Glutamatergic neuron (in vitro differentiated cells): ENCODE data around the gene AVPI1. TPM values are rescaled to one million over a fixed set of nuclear protein-coding genes. Genes with fewer than 3 reads are reported as not detected.
A peak's percentile ranks its signal among the peaks of the same experiment; 100 is the strongest.

ENCODE experiments used
- DNase-seq: peaks from one replicate; pipeline ENCODE4 v3.0.0; 2022
- H3K27ac Mint-ChIP-seq: one replicate; pipeline ENCODE4 v1.8.0; 2020; ENCODE audit warnings: mild to moderate bottlenecking, mixed read lengths, inconsistent platforms; ENCODE audit not compliant: unreplicated experiment
- H3K27me3 Mint-ChIP-seq: one replicate; pipeline ENCODE4 v1.8.0; 2020; ENCODE audit warnings: mild to moderate bottlenecking, moderate library complexity, mixed read lengths, inconsistent platforms; ENCODE audit not compliant: unreplicated experiment
- H3K36me3 Mint-ChIP-seq: one replicate; pipeline ENCODE4 v1.8.0; 2020; ENCODE audit warnings: mild to moderate bottlenecking, mixed read lengths, inconsistent platforms; ENCODE audit not compliant: unreplicated experiment
- H3K4me1 Mint-ChIP-seq: one replicate; pipeline ENCODE4 v1.8.0; 2020; ENCODE audit warnings: mild to moderate bottlenecking, low read depth, mixed read lengths, inconsistent platforms; ENCODE audit not compliant: unreplicated experiment
- H3K4me3 Mint-ChIP-seq: one replicate; pipeline ENCODE4 v1.8.0; 2020; ENCODE audit warnings: mild to moderate bottlenecking, mixed read lengths, inconsistent platforms; ENCODE audit not compliant: unreplicated experiment
- H3K9me3 Mint-ChIP-seq: one replicate; pipeline ENCODE4 v1.8.0; 2020; ENCODE audit warnings: mild to moderate bottlenecking, moderate library complexity, mixed read lengths, inconsistent platforms; ENCODE audit not compliant: unreplicated experiment
- total RNA-seq: library from RNA; stranded (reverse); fragmentation: NEBNext Ultra II Directional; extraction: Animal tissue kit (Norgen Biotek cat#: 25700); gene quantifications from one replicate; pipeline ENCODE4 v1.2.1, GENCODE V29; 2021; ENCODE audit not compliant: unreplicated experiment
- TF ChIP-seq, protein P1 (sequence below): fragments of 200-600 bp; sonication (generic); IDR thresholded peaks from one replicate; pipeline ENCODE4 v1.5.0; 2021; ENCODE audit not compliant: partially characterized antibody, unreplicated experiment

Gene AVPI1
- total RNA-seq, 1 donor from 2014 or later, result 4.5 TPM

DNA sequence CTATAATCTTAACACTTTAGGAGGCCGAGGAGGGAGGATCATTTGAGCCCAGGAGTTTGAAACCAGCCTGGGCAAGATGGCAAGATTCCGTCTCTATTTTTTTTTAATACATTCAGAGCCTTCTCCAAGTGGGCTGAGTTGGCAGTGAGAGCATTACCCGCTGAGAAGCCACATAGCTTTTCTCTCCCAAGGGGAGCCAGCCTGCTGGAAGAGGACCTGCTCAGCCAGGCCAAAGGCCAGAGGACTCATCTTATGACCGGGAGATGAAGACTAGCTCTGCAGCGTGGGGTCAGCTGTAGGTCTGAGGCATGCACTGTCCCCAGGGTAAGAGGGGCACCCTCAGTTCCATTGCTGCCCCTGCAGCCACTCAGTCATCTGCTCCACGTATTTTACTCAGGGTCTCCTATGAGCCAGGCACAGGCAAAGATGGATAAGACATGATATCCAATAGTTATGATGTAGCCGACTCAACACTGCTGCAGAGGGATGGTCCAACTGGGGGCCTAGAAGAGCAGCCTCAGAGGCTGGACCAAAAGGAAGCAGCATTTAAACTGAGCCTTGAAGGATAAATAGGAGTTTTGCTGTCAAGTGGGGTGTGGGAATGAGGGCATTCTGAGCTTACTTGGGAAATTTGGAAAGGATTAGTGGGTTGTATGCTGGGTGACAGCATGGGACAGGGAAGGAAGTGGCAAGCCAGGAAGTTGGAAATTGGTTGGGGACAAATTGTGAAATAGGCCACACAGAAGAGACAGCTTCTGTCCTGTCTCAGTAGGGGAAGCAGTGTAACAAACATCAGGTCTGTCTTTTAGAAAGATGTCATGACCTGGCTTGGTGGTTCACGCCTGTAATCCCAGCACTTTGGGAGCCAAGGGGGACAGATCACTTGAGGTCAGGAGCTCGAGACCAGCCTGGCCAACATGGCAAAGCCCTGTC lies 24.9 kb upstream of the AVPI1 start:
- no peak overlapping the region for H3K27ac Mint-ChIP-seq
- peaks cover 16% of the 10 kb centered on the region for H3K27me3 Mint-ChIP-seq
- peaks cover 10% of the 10 kb centered on the region for H3K9me3 Mint-ChIP-seq
- H3K36me3 Mint-ChIP-seq, result no peaks in the 10 kb centered on the region
- DNase-seq, result no peak
- peak overlapping the region; percentile 44 for H3K4me3 Mint-ChIP-seq
- TF ChIP-seq, protein P1, sequence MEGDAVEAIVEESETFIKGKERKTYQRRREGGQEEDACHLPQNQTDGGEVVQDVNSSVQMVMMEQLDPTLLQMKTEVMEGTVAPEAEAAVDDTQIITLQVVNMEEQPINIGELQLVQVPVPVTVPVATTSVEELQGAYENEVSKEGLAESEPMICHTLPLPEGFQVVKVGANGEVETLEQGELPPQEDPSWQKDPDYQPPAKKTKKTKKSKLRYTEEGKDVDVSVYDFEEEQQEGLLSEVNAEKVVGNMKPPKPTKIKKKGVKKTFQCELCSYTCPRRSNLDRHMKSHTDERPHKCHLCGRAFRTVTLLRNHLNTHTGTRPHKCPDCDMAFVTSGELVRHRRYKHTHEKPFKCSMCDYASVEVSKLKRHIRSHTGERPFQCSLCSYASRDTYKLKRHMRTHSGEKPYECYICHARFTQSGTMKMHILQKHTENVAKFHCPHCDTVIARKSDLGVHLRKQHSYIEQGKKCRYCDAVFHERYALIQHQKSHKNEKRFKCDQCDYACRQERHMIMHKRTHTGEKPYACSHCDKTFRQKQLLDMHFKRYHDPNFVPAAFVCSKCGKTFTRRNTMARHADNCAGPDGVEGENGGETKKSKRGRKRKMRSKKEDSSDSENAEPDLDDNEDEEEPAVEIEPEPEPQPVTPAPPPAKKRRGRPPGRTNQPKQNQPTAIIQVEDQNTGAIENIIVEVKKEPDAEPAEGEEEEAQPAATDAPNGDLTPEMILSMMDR, result no peak
- peaks cover 4% of the 10 kb centered on the region for H3K4me1 Mint-ChIP-seq

DNA sequence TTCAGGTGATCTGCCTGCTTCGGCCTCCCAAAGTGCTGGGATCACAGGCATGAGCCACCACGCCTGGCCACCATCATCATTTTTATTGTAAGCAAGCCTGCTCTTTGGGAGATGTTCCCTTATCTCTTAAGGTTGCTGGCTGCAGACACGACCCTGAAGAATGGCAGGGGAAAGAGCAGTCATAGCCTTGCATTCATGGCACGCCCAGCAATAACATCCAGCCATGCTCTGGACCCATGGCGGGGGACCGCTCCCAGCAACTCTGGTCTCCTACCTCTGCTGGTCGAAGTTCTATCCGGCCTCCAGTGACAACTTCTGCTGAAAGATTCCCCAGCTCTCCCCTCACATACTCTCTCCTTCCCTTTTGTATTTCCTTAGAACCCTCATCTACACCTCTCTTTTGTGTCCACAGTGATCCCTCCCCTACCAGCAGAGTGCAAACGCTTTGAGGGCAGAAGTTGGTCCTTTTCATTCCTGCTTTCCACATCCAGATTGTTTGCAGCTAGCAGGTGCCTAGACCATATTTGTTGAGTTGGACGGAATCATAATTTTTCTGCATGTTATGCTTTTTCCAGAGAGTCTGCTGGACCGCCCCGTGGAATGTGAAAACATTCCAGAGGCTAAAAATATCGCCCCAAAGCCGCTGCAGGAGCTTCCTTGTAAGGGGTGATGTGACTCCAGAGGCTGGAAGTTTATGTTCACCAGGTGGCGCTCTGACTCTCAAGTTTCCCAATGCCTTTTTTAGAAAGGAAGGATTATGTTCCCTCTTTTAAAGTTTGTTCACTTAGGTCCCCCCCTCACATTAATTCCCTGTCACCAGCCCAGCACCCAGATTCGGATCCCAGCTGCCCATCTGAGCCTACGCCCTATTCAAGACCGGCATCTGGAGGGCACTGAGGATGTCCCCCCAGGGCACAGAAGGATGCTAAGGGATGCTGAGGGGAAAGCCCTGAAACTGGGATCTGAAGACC lies 22.2 kb upstream of the AVPI1 start:
- peak overlapping the region; percentile 56 for H3K27ac Mint-ChIP-seq
- peak; percentile 55 for DNase-seq
- no peak overlapping the region for H3K4me3 Mint-ChIP-seq
- no peaks in the 10 kb centered on the region for H3K36me3 Mint-ChIP-seq
- H3K27me3 Mint-ChIP-seq, result peaks cover 10% of the 10 kb centered on the region
- H3K4me1 Mint-ChIP-seq, result peaks cover 4% of the 10 kb centered on the region
- TF ChIP-seq, protein P1, result peak; percentile 50
- H3K9me3 Mint-ChIP-seq, result peaks cover 7% of the 10 kb centered on the region

DNA sequence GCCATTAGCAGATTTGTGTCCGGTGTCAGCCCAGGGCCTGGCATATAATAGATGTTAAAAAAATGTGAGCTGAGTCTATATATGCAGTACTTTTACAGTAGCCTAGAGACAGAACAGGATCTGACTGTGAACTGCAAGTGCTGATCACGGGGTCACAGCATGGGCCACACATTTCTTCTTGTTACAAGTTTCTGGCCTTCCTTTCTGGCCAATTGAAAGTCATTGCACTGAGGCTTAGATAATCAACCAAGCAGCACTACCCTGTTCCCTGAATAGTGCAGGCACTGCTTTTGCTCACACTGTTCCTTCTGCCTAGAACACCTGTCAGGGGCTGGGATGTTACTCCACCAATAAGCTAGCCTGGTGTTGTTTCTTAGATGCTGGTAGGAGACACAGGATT lies 21.1 kb upstream of the AVPI1 start:
- H3K9me3 Mint-ChIP-seq, result peaks cover 7% of the 10 kb centered on the region
- no peak overlapping the region for H3K27ac Mint-ChIP-seq

DNA sequence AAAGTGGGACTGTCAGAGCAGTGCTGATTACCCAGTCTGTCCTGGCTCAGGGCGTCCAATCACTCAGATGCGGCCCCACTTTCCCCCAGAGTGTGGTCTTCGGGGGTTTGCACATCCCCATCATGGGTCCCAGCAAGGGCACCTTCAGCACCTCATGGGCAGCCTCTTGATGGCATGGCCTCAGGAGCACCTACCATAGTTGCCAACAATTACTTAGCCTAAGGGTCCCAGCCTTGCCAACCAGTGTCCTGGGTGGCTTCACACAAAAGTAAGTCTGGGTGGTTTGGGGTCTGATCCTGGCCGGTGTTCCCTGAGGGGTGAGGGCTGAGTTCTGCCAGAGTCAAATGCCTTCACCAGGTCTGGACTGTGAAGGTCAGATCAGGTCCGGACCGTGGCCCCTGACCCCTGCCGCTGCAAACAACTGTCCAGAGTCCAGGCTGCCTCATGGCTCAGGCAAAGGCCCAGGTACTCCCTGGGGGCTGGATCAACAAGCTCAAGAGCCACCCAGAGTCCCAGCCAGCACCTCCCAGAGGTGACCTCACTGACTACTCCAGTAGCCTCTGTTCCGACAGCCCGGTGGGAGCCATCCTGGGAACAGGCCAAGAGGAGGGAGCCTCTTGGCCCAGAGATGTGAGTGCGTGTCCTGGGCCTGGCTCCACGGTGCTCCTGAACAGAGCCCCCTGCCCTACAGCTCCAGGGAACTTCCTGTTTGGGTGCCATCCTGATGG lies 20.3 kb upstream of the AVPI1 start:
- no peaks in the 10 kb centered on the region for H3K36me3 Mint-ChIP-seq
- TF ChIP-seq, protein P1, result no peak
- DNase-seq, result no peak
- H3K4me3 Mint-ChIP-seq, result no peak overlapping the region
- no peak overlapping the region for H3K27ac Mint-ChIP-seq
- H3K9me3 Mint-ChIP-seq, result peaks cover 3% of the 10 kb centered on the region
- peaks cover 4% of the 10 kb centered on the region for H3K27me3 Mint-ChIP-seq
- no peaks in the 10 kb centered on the region for H3K4me1 Mint-ChIP-seq

More for the DNA sequence above, 21.1 kb upstream of the AVPI1 start:
- H3K36me3 Mint-ChIP-seq, result no peaks in the 10 kb centered on the region
- peaks cover 4% of the 10 kb centered on the region for H3K4me1 Mint-ChIP-seq
- TF ChIP-seq, protein P1, result no peak
- H3K27me3 Mint-ChIP-seq, result peaks cover 9% of the 10 kb centered on the region
- no peak for DNase-seq
- H3K4me3 Mint-ChIP-seq, result no peak overlapping the region
